Stimulated activated CD4-positive, alpha-beta T cell treated with anti-CD3 and anti-CD28 coated beads, Interleukin-15, amount 100 ng/mL, for 48 hours (primary cell): ENCODE measurements around the gene IDS.
"Not testable (repeated sequence)": the region's sequence is repeated elsewhere in the genome, so short reads cannot be mapped to it uniquely, and the experiment has no call there.

ENCODE experiments used
- DNase-seq, 2 donors: peaks; one replicate each; pipeline ENCODE4 v3.0.0-alpha.2; 2020; ENCODE audit warnings: low read depth in 2 of 2

The IDS gene

GRCh38 chrX:149504915-149505651 is at the start of gene IDS:
Gene IDS, minus strand, starts transcription at chrX:149505306. Its CDS starts 169 bp downstream, at chrX:149505137.
- peak; percentile 67 to 76 for DNase-seq

DNA sequence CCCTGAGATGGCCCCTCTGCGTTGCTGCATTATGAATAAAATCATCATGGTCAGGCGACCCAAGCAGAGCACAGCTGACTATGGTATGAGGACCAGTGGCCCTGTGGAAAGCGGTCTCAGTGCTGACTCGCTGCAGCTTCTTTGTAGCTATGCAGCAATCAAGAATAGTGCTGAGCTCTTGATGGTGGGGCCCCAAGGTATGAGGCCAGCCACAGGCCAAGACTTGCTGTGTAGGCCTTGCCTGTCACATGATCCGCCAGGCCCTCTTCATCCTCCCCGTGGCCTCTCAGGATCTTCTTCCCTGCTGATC is 46.8 kb upstream of the IDS start:
- DNase-seq, result not testable (repeated sequence)

GRCh38 chrX:149551245-149551938 is 46.3 kb upstream of the IDS start:
- not testable (repeated sequence) for DNase-seq

GRCh38 chrX:149550454-149550853 is 45.3 kb upstream of the IDS start:
- not testable (repeated sequence) for DNase-seq

DNA sequence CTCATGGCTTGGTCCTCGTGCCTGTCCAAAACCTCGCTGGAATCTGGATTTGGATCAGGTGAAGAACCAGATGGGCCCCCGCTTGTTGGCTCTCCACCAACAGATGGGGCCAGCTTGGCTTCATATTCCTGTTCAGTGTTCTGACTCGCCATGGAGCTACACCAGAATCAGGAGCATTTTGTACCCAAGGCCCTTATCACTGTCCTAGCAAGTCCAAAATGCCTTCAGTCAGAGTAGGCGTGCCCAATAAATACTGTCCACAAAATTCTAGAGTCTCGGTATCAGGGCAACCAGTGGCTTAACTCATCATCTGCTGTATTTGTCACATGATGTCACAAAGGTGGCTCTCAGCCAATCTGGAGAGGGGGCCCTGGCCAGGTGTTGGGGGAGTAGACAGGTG is 44.6 kb upstream of the IDS start, which contains the start of gene HSFX3:
HSFX3 (minus strand) TSS at position 224 of the 400 bp plus-strand sequence; CDS start at position 152, 72 bp downstream.
- DNase-seq, result not testable (repeated sequence)

DNA sequence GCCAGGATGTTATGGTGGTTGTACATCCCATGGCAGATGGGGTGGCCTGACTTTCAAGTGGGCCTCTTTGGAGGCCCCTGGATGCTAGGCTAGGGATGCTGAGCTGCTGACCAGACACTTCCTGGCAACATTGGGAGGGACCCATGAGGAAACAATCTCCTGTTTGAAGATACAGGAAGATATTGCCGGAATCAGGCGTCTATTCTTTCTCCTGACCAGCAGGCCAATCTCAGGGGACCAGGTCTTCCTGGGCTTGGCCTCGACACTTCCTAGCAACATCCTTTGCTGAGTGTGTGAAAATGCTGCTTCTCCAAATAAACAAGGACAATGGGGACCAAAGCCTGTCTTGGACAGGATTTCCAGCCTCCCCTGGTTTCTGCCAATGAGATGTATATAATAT is 42.7 kb upstream of the IDS start:
- not testable (repeated sequence) for DNase-seq

DNA sequence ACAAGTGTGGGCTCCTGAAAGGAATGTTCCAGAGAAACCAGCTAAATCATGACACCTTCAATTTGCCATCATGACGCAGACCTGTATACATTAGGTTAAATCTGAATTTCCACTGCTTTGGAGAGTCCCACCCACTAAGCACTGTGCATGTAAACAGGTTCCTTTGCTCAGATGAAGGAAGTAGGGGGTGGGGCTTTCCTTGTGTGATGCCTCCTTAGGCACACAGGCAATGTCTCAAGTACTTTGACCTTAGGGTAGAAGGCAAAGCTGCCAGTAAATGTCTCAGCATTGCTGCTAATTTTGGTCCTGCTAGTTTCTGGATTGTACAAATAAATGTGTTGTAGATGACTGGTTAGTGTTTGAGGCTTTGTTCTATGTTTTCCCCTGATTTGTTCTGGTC is 41.9 kb upstream of the IDS start:
- DNase-seq, result not testable (repeated sequence)

DNA sequence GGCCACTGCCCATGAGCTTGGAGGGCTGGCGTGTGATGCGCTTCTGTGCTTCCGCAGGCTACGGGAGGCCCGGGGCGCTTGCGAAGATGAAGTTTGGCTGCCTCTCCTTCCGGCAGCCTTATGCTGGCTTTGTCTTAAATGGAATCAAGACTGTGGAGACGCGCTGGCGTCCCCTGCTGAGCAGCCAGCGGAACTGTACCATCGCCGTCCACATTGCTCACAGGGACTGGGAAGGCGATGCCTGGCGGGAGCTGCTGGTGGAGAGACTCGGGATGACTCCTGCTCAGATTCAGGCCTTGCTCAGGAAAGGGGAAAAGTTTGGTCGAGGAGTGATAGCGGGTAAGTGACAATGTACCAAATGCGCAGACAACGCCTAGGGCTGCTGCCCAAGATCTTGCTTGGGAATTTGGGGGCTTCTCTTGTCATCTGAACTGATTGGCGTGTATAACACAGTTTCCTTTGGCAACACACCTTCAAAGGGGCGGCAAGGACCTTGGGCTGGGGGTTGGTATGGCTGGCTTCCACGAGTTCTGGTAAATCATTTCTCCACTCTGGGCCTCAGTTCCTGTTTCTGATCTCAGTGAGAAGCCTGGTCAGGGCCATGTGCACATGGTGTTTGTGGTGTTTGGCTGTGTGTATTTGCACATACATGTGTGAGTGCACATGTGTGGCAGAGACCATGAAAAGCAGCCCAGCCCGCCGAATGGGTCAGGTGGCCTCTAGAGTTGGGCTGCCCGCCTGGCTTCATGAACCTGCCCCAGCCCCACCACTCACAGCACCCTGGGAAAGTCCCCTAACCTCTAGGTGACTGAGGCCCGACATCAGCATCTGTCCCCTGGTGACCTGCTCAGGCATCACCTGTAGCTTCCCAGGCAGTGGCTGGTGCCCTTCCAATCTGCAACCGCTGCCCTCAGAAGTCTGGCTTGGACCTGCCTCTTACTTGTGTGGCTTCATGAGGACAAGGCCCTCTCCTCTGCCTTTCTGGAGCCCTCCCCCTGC is 40.7 kb upstream of the IDS start:
- DNase-seq, result not testable (repeated sequence)

GRCh38 chrX:149541521-149542047 is 36.5 kb upstream of the IDS start:
- DNase-seq, result no peak

GRCh38 chrX:149540621-149541520 is 35.8 kb upstream of the IDS start, which contains the start of gene EOLA1:
Gene EOLA1, plus strand, starts transcription at chrX:149541012. Its CDS starts 4,619 bp downstream, at chrX:149545631.
- peak; percentile 83 to 86 for DNase-seq

DNA sequence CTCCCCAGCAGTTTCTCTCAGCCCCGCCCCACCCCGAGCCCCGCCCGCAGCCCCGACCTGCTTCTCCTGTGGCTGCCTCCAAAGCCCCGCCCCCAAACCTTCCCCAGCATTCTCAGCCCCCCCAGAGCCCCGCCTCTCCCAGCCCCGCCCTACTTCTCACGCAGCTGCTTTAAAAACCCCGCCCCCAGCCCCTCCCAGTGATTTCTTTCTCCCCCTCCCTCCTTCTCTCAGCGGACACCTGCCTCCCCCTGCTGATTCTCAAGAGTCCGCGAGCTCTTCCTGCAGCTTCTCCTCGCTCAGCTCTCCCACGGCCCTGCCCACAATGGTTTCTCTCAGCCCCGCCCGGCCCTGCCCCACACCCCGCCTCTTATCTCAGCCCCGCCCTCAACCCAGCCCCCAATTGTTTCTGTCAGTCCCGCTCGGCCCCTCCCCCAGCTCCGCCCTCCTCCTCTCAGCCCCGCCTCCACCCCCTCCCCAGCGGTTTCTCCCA is 35.1 kb upstream of the IDS start:
- peak; percentile 83 to 85 for DNase-seq

DNA sequence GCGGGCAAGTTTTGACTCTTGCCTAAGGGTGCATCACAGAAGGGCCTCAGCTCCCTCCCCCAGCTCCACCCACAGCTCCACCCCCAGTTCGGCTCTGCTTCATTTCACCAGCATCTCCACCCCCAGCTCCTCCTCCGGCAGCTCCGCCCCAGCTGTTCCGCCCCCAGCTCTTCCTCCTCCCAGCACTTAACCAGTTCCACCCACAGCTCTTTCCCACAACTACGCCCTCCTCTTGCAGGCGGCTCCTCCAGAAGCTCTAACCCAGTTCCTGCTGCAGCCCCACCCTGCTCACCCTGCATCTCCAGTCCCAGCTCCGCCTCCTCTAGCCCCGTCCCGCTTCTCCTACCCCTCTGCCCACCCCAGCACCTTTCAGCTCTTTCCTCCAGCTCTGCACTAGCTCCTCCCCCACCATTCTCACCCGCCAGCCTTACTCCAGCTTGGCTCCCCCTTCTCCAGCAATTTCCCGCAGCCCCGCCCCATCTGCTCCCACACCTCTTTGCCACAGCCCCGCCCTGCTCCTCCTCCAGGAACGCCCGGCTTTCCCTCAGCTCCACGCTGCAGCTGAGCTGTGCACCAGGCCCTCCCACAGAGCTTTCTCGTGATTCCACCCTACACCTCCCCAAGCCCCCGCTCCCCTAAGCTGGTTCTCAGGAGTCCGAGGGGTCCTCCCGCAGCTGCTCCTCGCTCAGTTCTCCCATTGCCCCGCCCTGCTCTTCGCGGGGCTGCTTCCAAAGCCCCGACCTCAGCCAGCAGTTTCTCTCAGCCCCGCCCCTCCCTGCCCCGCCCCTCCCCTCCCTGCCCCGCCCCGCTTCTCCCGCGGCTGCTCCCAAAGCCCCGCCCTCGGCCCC is 34.4 kb upstream of the IDS start:
- DNase-seq, result peak; percentile 71 to 76

DNA sequence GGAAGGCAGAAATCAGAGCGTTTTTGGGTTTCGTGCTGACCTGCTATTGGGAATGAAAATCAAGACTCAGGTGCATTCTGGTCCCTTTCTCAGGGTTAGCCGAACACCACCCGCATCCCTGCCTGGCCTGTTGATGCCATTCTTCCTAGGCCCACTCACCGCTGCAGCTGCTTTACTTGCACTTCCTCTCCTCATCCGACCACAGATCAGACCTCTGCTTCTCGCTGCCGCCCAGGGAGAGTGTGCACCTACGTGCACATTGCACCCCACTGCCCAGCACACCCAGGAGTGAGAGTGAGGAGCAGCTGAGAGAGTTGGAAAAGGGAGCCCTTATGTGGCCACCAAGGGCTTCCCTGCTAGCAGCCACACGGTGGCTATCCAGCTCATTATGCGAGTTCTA is 32.4 kb upstream of the IDS start:
- DNase-seq, result not testable (repeated sequence)

DNA sequence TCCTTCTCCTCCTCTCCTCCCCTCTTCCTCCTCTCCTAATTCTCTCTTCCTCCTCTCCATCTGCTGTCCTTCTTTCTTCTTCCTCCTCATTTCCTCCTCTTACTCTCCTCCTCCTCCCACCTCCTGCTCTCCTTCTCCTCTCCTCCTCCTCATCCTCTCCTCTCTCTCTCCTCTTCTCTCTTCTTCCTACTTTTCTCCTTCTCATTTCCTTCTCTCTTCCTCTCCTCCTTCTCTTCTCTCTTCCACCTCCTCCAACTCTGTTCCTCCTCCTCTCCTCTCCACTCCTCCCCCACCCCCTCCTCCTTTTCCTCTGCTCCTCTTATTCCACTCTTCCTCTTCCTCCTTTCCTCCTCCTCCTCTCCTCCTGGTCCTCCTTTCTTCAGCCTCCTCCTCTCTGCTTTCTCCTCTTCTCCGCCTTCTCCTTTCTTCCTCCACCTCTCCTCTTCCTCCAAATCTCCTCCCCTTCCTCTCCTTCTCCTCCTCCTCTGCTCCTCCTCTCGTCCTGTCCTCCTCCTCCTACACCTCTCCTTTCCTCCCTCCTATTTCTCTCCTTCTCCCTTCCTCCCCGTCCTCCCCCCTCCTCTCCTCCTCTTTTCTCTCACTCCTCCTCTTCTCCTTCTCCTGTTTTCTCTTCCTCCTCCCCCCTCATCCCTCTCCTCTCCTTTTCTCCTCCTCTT is 30.0 kb upstream of the IDS start:
- DNase-seq, result not testable (repeated sequence)

- DNase-seq, result not testable (repeated sequence)
Measured at GRCh38 chrX:149533999-149534398, 28.9 kb upstream of the IDS start.

- not testable (repeated sequence) for DNase-seq
Measured at GRCh38 chrX:149532868-149533267, 27.8 kb upstream of the IDS start.

GRCh38 chrX:149531599-149531998 is 26.5 kb upstream of the IDS start:
- DNase-seq, result no peak

DNA sequence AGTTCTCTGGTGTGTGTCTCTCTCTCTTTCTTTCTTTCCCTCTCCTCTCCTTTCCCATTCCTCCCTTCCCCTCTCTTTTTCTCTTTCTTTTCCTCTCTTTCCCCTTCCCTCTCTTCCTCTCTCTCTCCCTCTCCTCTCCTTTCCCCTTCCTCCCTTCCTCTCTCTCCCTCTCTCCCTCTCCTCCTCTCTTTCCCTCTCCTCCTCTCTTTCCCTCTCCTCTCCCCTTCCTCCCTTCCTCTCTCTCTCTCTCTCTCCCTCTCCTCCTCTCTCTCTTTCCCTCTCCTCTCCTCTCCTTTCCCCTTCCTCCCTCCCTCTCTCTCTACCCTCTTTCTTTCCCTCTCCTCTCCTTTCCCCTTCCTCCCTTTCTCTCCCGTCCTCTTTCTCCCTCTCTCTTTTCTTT is 23.3 kb upstream of the IDS start:
- no peak for DNase-seq

GRCh38 chrX:149527705-149528104 is 22.6 kb upstream of the IDS start:
- DNase-seq, result no peak
